AG08396 (cell line): Measurements from ENCODE around the gene PAX6.
"Not testable (repeated sequence)": the region's sequence is repeated elsewhere in the genome, so short reads cannot be mapped to it uniquely, and the experiment has no call there.

Source experiments
- DNase-seq: peaks from one replicate; pipeline ENCODE4 v3.0.0; 2012; ENCODE audit warnings: low spot score, mixed read lengths

Gene PAX6

GRCh38 chr11:31767066-31767465, 44.1 kb downstream of the PAX6 start:
- DNase-seq = no peak

GRCh38 chr11:31764766-31765165, 46.4 kb downstream of the PAX6 start:
- no peak for DNase-seq

GRCh38 chr11:31764261-31764660, 46.9 kb downstream of the PAX6 start:
- DNase-seq = no peak

- DNase-seq = no peak
Observed at GRCh38 chr11:31763296-31763695, 47.8 kb downstream of the PAX6 start.

GRCh38 chr11:31761636-31762035, 49.5 kb downstream of the PAX6 start:
- DNase-seq = no peak

GRCh38 chr11:31757260-31757835, 53.8 kb downstream of the PAX6 start:
- no peak for DNase-seq

GRCh38 chr11:31747581-31747980, 63.5 kb downstream of the PAX6 start:
- no peak for DNase-seq

- DNase-seq = not testable (repeated sequence)
Observed at GRCh38 chr11:31740731-31741368, 70.3 kb downstream of the PAX6 start.

- DNase-seq = no peak
Observed at GRCh38 chr11:31740131-31740530, 71.0 kb downstream of the PAX6 start.
